NCI-H345 (cell line): Measurements from ENCODE around the gene CLVS2.
A peak's percentile ranks its signal among the peaks of the same experiment; 100 is the strongest.

ENCODE experiments used
- DNase-seq: peaks from one replicate; lab custom pipeline; 2025; lab: John Stamatoyannopoulos, UW

The CLVS2 gene

GRCh38 chr6:122995921-122996793 is at the start of gene CLVS2:
TSS of gene CLVS2 (plus strand) at chr6:122996235. CDS start at chr6:122997778, 1,543 bp downstream.
- DNase-seq = peak; percentile 78

GRCh38 chr6:122947355-122947754 is 48.7 kb upstream of the CLVS2 start:
- DNase-seq = peak; percentile 10

GRCh38 chr6:122953766-122954165 is 42.3 kb upstream of the CLVS2 start:
- no peak for DNase-seq

- no peak for DNase-seq
Observed at GRCh38 chr6:122956376-122956775, 39.7 kb upstream of the CLVS2 start.

GRCh38 chr6:122962000-122962624 is 33.9 kb upstream of the CLVS2 start:
- DNase-seq = no peak

- no peak for DNase-seq
Observed at GRCh38 chr6:122969999-122970533, 26.0 kb upstream of the CLVS2 start.

- DNase-seq = no peak
Observed at GRCh38 chr6:122977180-122977579, 18.9 kb upstream of the CLVS2 start.

- no peak for DNase-seq
Observed at GRCh38 chr6:122984393-122984792, 11.6 kb upstream of the CLVS2 start.

- DNase-seq = no peak
Observed at GRCh38 chr6:122994256-122994655, 1.8 kb upstream of the CLVS2 start.

GRCh38 chr6:122996794-122997505 is 915 bp downstream of the CLVS2 start:
- DNase-seq = peak; percentile 36

GRCh38 chr6:122997541-122998150 is 1.6 kb downstream of the CLVS2 start:
- DNase-seq = no peak

GRCh38 chr6:122998403-122998975 is 2.5 kb downstream of the CLVS2 start:
- peak; percentile 14 for DNase-seq

GRCh38 chr6:123000244-123000770 is 4.3 kb downstream of the CLVS2 start:
- DNase-seq = no peak

- no peak for DNase-seq
Observed at GRCh38 chr6:123001540-123001939, 5.5 kb downstream of the CLVS2 start.

- DNase-seq = no peak
Observed at GRCh38 chr6:123007885-123008284, 11.8 kb downstream of the CLVS2 start.

GRCh38 chr6:123009059-123009458 is 13.0 kb downstream of the CLVS2 start:
- no peak for DNase-seq

- no peak for DNase-seq
Observed at GRCh38 chr6:123014835-123015234, 18.8 kb downstream of the CLVS2 start.

GRCh38 chr6:123016431-123017103 is 20.5 kb downstream of the CLVS2 start:
- peak; percentile 28 for DNase-seq

GRCh38 chr6:123017104-123017682 is 21.2 kb downstream of the CLVS2 start:
- DNase-seq = no peak

GRCh38 chr6:123022975-123023374 is 26.9 kb downstream of the CLVS2 start:
- no peak for DNase-seq
